ENCODE data around the gene NPL.

NPL gene

DNA sequence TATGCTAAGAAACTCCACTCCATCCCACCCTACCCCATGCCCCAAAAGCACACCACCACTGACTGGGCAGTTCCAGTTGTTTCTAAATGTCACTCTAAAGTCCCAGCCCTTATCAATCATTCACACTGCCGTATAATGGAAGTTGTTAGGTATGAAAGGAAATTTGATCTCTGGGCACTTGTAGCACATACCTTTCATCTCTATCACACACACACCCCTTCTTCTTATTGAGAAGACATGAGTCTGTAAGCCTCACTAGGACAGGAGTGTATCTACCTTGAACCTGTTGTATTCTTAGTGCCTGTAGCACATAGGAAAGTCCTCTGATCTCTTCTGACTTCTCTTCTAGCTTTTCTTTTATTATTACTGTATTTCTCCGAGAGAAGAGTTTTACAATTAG is 27.3 kb downstream of the NPL start:
- DNase-seq (ENCODE audit: low read depth) = no peak

DNA sequence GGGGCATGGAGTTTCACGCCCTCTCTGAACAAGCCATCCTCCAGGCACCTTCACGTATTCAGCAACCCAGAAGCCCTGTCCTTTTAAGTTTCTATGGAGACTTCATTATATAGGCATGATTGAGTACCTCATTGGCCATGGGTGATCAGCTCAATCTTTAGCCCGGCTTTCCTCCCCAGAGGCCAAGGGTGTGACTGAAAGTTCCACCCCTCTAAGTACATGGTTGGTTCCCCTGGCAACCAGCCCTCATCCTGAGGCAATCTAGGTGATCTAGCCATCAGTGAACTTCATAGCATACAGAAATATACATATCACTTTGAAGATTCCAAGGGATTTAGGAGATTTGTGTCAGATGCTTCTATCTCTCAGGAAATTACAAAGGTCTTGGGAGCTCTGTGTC is 28.2 kb downstream of the NPL start:
- DNase-seq (ENCODE audit: low read depth) = no peak

DNA sequence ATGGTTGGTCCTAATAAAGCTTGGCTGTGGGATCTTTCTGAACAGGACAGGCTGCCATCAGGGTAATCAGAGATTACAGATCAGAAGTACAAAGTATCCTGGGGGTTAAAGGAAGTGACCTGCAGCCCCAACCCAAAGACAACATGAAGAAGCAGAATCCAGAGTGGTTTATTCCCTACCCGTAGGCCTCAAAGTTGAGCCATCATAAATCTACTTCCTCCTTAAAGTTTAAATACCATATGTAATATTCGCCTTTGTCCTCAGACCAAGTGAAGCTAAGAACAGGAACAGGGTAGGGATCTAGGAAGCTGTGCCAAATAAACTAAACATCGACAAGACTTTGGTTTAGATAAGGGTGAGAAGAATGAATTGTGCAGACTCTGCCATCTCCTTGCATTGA is 33.6 kb downstream of the NPL start:
- no peak for DNase-seq (ENCODE audit: low read depth)

DNA sequence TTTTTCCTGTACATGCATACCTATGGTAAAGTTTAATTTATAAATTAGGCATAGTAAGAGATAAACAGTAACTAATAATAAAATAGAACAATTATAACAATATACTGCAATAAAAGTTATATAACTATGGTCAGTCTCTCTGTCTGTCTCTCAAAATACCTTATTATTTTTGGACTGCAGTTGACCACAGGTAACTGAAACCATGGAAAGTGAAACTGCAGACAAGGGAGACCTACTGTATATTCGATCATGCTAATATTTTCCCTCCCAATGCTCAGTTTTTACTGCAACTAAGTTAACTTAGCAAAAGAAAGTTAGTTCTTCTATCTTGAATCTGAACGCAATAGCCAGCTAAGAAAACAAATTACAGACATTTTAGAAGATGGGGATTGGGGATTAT is 37.3 kb downstream of the NPL start:
- no peak for DNase-seq (ENCODE audit: low read depth)

DNA sequence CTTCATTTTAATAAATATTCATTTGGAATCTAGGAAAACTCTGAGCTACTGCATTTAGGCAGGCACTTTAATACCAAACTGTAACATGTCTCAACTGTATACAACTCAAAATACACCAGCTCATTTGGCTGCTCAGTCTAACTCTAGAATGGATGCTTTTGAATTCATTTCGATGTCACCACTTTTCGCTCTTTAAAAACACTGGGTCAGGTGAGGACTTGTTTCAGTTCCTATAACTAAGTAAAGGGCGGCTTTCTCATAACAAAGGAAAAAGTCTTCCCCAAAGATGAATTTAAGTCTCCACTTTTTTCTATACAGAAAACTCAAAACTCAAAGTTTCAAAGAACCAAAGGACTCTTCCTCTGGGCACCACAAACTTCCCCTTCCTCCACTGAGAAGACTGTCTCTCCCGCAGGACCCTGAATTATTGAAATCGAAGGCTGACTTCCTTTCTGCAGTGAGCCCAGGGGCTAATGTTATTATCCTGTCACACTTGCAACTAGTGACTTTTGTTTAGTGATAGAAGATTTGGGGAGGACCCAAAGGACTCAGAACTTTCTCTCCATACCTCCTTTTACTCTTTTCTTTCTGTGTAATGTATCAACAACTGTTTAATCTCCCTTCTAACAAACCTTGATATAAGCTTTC is 39.8 kb downstream of the NPL start:
- no peak for DNase-seq (ENCODE audit: low read depth)

DNA sequence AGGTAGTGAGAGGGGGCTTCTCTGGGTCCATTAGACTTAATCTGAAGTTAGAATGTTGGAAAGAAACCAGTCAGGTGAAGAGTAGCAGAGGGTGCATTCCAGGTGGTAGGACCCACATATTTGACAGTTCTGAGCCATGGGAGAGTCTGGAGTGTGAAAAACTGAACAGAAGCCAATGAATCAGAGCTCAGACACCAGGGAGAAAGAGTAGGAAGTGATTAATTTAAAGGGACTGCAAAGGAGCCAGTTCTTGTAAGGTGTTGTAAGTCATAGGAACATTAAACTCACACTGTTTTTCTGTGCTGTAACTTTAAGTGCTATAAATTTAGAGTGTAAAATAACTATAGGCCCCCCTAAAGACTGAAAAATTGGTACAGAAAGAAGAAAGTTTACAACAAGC is 43.7 kb downstream of the NPL start:
- DNase-seq (ENCODE audit: low read depth) = no peak

DNA sequence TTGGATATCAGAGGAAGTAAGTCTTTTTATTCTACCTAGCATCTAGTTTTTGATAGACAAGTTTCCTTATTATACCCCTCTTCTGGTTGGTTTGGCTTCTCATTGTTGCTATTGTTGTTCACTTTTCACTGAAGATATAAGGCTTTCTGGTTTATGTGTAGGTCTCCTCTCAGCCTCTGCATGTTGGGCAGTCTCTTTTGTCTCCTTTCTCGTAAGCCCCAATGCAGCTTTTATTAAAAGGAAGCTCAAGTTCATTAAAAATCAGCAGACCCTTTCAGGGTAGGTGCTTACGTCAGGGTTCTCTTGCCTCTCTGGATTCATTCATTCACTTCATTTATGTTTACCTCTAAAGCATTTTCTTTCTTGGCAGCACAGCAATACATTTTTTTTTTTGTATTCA is 44.8 kb downstream of the NPL start:
- no peak for DNase-seq (ENCODE audit: low read depth)

DNA sequence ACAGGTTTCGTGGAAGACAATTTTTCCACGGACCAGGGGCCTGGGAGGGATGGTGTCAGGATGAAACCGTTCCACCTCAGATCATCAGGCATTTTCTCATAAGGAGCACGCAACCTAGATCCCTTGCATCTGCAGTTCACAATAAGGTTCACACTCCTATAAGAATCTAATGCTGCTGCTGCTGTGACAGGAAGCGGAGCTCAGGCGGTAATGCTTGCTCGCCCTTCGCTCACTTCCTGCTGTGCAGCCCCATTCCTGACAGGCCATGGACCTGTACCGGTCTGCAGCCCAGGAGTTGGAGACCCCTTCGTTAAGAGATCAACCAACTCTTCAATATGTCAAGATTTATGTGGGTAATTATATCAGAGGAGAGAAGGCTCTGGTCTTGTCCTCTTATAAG is 46.2 kb downstream of the NPL start:
- no peak for DNase-seq (ENCODE audit: low read depth)

DNA sequence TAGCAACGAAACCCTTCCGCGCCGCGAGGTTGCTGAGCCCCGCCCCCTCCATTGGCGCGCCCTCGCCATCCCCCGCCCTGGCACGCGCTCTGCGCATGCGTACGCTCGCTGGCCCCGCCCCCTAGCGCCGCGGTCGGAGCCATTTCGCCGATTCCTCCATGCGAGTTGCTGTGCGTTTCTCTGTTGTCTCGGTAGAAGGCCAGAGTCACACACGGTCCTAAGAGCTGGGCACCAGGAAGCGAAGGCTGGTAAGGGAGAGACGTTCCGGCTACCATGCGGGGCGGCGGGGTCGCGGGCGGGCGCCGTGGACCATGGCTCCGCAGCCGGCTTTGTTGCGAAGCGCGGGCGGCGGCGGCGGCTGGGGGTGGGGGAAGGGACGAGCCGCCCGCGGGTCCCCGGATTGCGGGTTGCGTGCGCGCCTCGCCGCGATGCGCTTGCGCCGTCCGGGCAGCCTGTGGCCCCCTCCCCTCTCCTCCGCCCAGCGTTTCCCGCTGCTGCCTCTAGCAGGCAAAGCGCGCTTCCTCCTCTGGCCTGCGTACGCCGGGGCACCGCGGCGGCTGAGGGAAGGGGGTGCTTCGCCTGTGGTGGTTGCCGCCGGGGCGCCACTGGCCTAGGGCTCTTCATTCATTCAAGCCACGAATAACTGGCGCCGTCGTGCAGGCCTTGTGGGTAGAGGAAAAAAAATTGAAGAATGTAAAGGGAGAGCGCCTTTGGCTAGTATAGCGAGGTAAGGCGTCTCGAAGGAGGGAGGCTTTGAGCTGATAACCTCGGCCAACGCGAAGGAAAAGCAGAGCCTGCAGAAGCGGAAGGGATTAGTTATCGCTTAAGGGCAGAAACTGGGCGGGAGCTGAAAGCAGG is 49.9 kb downstream of the NPL start, which contains the start of gene DHX9:
DHX9 (plus strand) TSS at position 139 of the 858 bp plus-strand sequence. CDS start 3,220 bp downstream, outside the sequence.
- peak; percentile 95 for DNase-seq (ENCODE audit: low read depth)

DNA sequence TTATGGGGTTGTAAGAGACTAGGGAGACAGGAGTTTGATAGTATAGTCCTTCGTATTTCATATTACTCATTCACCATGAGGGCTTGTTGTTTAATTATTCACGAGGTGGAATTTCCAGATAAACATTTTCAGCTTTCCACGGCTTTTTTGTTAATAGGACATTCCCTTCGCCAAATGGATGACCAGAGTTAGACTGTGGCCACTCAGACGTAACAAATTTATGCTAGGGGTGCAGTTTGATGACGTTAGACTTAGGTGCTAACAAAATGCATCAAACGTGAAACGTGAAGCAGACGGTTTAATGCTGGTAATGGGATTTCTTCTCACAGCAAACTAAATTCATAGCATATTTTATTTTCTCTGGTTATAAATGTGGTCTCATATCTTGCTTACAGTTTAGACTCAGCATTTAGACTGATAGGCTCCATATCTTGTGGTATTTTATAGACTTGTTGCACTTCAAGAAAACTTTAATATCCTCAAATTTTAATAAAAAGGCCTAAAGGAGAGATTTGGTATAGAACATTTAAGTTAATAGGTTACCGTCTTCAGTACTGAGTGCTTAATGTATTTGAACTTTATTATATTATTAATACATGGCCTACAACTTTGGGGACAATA is 51.9 kb downstream of the NPL start:
- DNase-seq (ENCODE audit: low read depth) = no peak

DNA sequence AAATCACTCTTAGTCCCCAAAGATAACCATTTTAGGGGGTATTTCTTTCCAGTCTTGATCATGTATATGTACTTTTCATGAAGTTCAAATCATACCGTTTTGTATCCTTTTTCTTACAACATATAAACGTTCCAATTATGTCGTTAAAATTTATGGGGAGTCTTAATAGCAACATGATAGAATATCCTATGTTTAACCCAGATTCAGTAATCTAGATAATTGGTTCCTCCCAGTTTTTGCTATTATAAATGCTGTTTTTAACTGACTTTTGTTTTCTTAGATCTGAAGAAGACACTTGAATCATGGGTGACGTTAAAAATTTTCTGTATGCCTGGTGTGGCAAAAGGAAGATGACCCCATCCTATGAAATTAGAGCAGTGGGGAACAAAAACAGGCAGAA is 52.7 kb downstream of the NPL start:
- no peak for DNase-seq (ENCODE audit: low read depth)

DNA sequence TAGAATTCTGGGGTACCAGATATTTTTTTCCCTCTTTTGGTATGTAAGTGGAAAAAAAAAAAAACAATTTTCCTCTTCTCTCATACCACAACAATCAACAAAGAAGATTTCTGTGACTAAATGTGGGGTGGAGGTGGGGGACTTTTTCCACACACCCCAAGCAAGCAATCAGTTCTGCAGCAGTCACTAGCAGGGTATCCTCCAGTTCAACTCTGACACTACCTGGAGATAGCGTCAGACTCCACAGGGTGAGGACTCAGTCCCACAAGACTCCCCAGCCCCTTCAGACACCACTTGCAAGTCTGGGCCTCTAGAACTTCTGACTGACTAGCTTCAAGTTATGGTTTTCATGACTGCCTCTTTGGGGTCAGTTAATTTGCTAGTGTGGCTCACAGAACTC is 55.8 kb downstream of the NPL start:
- DNase-seq (ENCODE audit: low read depth) = no peak

DNA sequence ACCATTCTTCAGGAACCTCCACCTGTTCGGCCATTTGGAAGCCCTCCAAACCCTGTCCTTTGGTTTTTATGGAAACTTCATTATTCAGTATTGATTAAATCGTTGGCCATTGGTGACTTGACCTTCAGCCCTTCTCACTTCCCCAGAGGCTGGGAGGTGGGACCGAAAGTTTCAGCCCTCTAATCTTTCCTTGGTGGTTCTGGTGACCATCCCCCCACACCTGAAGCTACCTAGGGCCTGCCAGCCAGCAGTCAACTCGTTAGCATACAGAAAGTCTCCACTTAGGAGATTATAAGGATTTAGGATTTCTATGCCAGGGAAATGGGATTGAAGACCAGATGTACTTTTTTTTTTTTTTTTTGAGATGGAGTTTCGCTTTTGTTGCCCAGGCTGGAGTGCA is 56.3 kb downstream of the NPL start:
- no peak for DNase-seq (ENCODE audit: low read depth)

DNA sequence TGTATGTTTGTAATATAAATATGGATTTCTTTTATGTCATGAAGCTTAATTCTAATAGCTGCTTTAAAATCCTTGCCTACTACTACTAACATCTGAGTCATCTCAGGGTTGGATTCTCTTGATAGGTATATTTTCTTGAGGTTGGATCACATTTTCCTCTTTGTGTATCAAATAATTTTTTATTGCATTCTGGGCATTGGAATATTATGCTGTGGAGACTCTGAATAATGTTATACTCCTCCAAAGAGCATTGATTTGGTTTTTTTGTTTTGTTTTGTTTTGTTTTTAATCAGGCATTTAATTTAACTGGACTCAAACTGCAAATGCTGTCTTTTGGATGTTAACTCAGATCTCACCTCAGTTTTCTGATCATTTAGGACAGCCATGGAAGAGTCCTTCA is 57.5 kb downstream of the NPL start:
- no peak for DNase-seq (ENCODE audit: low read depth)

DNA sequence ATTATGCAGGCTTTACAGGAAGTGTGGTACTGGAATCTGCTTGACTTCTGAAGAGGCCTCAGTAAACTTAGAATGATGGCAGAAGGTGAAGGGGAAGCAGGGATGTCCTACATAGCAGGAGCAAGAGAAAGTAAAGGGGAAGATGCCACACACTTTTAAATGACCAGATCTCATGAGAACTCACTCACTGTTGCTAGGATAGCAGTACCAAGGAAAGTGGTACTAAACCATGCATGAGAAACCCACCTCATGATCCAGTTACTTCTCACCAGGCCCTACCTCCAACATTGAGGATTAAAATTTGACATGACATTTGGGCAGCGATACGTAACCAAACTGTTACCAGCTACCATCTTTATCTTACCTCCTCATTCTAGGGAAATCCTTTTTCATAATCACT is 59.2 kb downstream of the NPL start:
- DNase-seq (ENCODE audit: low read depth) = no peak

DNA sequence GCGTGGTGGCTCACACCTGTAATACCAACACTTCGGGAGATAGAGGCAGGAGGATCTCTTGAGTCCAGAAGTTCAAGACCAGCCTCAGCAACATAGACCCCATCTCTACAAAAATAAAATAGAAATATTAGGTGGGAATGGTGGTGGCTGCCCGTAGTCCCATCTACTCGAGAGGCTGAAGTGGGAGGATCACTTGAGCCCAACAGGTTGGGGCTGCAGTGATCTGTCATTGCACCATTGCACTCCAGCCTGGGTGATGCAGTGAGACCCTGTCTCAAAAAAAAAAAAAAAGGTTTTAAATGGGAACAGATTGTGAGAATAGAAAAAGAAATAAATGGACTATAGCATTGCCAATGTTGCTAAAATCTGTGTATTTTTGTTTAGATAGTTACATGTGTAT is 60.7 kb downstream of the NPL start:
- no peak for DNase-seq (ENCODE audit: low read depth)

DNA sequence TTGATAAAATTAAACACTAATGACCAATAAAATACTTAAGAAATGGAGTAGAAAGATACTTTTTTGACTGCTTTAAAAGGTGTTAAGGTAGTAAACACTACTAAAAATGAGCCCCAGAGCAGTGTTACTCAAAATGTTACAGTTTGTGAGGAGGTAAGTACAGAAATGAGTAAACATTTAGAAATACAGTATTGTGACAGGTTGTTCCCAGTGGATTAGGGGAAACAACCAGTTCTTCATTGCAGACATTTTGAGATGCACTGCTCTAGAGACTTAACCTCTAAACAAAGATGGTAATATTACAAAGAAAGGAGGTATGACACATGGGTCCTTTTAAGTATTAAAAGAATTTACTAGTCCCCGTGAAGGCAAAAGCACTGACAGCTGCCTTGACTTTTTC is 62.3 kb downstream of the NPL start:
- no peak for DNase-seq (ENCODE audit: low read depth)

DNA sequence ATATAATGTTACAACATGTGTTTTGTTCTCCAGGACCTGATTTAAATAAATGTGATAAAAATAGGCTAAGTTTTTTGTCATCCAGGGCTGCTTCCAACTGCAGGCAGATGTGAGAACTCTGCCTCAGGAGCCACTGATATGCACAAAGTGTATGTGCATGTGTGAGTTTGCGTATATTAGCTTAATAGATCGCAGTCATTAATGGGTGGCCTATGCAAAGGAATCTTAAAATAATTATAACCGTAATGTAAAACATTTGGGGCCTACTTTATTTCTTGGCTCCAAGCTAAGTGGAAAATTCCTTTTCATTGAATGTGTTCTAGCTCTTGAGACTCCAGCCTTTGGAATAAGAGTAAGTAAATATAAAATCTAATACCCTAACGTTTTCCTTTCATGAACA is 66.3 kb downstream of the NPL start:
- no peak for DNase-seq (ENCODE audit: low read depth)

DNA sequence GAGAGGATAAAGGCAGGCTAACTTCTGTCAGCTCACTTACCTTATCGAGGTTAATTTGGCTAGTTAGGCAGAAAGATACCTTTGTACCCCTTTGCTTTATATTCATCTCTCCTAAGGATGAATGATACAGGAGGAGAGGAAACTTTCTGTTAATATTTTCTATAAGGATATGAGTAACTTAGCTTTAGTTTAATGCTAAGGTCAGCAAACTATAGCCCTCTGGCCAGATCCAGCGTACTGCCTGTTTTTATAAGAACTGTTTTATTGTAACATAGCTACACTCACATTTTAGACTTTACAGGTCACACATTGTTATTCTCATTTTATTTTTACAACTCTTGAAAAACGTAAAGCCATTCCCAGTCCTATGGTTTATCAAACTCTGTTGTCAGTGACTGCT is 67.6 kb downstream of the NPL start:
- DNase-seq (ENCODE audit: low read depth) = no peak

DNA sequence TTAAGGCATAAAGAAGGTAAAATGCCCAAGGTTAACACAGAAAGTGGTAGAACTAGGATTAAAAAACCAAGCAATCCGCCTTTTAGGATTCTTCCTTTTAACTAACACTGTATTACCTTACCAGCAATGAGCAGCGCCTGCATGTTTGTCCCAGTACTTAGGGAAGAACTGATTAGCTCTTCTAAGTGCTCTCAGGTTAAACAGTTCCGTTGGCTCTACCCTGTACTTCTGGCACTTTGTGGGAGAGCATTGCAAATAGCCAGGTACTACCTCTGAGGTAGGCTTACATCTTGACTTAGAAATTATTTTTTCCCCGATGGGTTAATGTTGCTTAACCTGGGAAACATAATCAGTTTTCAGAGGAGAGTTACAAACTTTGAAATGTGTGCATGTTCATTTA is 71.1 kb downstream of the NPL start:
- no peak for DNase-seq (ENCODE audit: low read depth)

DNA sequence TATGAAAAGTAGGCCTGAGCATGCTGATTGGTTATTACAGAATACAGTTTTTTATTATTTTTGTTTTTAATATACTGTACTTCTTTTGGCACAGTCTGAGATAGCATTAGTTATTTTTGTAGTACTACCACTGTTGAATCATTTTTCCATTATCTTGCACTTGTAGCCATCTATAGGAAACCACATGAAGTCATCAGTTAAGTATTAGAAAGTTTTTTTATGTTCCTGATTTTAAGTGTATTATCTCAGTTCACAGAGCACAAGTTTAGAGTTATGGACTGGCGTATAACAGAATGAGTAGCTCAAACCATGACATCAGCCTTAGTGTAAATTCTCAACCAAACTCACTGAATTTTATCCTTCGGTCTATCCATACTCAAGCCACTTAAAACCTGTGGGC is 72.4 kb downstream of the NPL start:
- no peak for DNase-seq (ENCODE audit: low read depth)

DNA sequence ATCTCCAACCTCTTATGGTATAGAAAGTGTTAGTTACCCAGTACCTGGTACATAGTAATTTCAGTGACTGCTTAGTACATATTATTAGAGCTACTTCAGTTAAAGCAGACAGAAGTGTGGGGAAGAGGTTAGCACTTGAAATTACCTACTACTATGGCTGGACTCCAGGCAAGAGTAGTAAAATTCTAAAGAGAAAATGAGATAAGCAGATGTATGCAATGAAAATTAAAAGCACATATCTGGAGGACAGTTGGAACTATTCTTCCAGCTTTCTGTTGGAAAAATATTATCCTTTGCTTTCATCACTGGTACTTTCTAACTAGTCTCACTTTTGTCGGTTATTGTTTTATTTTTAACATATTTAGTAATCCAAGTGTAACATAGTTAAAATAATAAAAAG is 73.3 kb downstream of the NPL start:
- DNase-seq (ENCODE audit: low read depth) = no peak

DNA sequence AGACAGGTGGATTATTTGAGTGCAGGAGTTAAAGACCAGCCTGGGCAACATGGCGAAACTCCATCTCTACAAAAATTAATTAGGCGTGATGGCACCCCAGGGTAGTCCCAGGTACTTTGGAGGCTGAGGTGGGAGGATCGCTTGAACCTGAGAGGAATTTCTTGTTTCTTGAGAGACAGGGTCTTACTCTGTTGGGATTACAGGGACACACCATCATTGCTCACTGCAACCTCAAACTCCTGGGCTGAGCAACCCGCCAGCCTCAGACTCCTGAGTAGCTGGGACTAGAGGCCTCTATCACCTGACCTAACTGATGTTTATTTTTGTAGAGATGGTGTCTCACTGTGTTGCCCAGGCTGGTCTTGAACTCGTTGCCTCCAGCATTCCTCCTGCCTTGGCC is 74.4 kb downstream of the NPL start:
- no peak for DNase-seq (ENCODE audit: low read depth)
